HG02938 (cell line): ENCODE results near the gene VPS35L.
"Not testable (repeated sequence)": the region's sequence is repeated elsewhere in the genome, so short reads cannot be mapped to it uniquely, and the experiment has no call there.

Source experiments
- ATAC-seq: cut with Tn5 transposase; IDR thresholded peaks from one replicate; pipeline ENCODE4 v1.9.1; 2021; ENCODE audit warnings: mild to moderate bottlenecking, moderate library complexity; ENCODE audit not compliant: unreplicated experiment

The VPS35L gene

DNA sequence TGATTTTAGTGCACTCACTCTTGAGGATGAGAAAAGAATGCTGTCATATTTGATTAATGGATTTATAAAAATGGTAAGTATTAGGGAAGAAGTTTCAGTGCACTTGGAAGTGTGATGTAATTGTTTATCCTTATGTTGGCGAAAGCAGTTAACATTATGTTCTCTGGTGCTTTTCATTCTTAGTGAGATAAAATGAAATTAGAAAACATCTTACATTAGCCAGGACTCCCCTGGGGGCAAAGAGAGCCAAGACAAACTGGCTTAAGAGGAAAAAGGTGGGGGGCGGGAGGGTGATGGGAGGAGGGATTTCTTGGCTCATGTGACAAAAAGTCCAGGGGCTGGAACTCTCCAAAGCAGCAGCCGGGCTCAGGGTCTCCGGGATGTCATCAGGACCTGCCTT, 89.4 kb downstream of the VPS35L start:
- ATAC-seq = no peak

DNA sequence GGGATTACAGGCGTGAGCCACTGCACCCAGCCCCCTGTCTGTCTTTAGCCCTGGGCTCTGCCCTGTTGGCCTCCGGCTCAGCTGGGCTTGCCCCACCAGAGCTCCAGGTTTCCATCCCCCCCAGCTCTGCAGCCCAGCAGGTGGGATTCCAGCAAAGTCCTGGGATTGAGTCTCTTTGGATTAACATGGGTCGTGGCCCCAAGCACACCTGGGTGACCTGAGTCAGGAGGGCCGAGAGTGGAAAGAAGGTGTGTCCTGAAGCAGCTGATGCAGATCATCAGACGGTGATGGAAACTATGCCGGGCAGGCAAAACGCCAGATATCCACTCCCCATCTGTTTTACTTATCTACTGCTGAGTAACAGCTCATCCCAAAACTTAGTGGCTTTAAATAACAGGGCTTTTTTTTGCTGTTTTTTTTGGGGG, 90.1 kb downstream of the VPS35L start:
- no peak for ATAC-seq

DNA sequence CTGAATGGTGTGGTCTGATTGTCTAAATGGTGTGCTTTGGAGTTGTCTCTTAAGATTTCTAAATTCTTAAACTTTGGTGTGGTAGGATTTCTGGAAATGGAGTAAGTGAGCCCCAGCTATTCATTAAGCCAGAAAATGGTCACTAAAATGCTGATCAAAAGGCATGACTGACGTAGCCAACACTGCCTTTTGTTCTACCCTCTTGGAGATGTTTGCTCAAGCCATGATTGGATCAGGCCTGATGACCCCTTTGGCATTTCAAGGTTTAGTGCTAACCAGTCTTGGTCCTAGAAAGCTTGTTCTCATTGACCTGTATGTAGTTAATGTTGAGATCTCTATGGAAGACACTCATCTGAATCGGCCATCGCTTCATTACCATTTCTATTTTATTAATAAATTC, 94.5 kb downstream of the VPS35L start:
- no peak for ATAC-seq

DNA sequence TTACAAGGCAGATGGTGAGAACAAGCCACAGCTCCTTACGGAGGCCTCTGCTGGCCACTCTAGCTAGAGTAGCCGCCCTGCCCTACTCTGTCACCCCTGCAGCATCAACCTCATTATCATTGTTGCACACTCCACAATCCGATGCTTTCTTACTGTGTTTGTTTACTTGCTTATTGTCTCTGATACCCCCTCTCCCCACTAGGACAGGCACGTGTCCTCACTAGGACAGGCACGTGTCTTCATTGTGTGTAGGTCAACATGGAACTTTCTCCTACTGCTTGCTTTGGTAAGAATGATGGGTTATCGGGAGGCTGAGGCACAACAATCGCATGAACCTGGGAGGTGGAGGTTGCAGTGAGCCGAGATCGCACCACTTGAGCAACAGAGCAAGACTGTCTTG, 98.6 kb downstream of the VPS35L start:
- no peak for ATAC-seq

DNA sequence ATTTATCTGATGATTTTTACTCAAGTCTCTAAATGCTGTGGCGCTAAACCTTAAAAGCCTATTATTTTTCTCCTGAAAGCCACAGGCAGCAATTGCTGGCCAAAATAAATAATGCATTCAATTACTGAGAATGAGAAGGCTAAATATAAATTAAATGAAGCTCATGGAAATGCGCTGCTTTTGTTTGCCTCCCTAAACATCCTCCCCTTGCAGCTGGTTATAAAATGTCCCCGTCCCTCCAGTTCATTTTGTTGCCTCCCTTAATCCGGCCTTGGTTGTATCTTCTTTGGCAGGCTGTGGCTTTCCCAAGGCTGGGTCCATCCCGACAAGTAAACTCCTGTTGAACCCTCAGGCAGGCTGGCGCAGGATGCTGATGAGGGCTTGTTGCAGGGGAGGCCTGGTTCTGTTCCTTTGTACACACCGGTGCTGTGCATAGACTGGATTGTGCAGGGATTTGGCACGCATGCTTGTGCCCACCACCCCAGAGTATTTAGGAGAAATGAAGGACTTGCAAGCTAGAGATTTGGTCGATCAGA, 99.8 kb downstream of the VPS35L start:
- ATAC-seq = no peak

DNA sequence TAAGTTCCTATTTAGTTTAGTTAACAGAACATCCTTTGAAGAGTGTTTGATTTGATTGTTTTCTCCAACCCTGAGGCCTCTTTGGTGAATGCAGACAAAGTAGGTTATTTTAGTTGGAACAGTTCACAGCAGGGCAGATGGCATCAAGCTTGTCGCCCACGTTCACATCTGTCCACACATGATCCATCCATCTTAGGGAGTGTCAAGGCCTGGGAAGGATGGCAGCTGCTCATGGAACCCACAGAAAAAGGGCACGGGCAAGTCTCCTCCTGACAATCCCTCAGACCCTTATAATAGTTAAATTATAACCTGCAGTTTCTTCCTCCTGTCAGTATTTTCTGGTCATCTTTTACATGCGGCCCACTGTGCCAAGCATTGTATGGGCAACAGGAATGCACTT, 102.3 kb downstream of the VPS35L start:
- ATAC-seq = no peak

DNA sequence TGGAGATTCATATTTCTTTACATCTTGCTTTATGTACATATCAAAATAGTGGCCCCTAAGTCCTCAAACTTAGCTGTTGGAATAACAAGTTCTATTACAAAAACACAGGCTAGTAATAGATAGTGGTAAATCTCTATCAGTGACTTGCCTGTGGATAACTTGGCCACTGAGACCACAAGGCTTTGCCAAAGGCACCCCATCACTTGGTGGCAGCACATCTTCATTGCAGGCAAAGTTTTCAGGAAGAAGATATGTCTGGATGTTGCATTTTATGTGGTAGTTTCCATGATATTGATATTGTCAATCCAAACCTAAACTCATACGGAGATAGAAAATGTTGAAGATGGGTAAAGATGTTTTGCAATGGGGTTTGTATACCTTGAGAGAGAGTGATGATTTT, 104.1 kb downstream of the VPS35L start:
- ATAC-seq = no peak

DNA sequence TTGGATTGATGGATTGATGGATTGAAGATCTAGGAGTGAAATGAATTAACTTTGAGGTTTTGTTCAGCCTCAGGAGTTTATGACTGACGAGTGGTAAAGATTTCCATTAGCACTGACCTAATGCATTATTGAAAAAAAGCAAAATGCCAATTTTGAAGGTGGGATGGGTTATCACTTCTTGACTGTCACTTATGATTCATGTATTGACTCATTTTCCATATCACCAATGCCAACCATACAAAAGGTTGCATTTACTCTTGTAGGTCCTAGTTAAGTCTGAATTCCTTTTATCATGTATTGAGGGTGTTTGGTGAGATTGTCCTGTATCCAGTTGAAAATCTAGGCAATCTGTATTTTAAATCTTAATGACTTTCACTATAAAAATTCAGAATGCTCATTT, 104.9 kb downstream of the VPS35L start:
- no peak for ATAC-seq

DNA sequence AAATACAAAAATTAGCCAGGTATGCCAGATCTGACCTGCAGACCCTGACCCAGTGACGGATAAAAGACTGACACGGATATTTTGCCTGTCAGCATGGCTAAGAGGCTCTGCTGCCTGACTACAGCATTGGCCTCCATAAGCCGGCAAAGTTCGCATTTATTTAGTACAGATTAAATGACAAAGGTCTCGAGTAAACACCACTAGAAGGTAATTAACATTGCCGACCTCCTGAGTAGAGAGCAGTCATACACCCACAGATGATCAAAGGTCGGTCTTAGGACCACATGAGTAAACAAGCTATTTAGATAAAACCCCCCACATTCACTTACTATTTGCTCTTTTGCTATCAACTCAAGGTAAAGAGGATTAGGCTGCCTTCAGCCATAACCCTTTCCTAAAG, 106.8 kb downstream of the VPS35L start:
- no peak for ATAC-seq

DNA sequence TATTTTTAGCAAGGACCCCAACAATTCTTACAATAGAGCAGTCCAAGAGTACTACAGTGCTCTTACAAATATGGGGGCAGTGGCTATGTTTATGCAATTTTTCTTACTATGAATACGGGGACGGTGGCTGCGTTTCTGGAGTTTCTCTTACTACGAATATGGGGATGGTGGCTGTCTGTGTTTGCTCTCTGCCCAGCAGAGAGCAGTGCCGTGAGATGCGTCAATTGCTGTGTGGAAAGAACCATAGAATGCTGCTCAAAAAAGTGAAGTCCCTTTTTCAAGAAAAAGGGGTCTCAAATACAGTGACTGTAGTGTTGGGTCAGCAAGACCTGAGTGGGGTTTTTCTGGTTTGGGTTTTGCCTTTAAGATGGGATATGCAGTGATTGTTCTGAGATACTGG, 108.7 kb downstream of the VPS35L start:
- ATAC-seq = no peak

DNA sequence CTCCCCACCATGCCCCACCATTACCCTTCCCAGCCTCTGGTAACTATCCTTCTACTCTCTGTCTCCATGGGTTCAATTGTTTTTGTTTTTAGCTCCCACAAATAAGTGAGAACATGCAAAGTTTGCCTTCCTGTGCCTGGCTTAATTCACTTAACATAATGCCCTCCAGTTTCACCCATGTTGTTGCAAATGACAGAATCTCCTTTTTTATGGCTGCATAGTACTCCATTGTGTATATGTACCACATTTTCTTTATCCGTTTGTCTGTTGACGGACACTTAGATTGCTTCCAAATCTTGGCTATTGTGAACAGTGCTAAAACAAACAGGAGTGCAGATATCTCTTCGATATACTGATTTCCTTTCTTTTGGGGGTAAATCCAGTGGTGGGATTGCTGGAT, 109.8 kb downstream of the VPS35L start:
- not testable (repeated sequence) for ATAC-seq

DNA sequence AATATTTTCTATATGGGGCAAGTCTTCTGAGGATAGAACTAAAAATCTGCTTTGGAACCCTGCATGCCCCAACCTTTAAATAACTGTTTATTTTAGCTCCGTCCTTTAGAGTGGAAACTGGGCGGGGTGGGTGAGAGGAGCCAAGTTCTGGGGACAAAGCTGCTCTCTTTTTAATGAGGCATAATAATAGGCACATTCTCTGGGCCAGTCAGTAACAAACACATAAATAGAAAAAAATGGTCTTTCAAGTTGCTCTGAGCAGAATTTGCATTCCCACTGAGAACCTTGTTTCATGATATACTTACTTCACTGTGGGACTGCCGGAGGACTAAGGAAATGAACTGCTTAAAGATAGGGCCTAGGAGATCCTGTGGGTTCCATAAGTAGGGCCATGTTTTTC, 111.0 kb downstream of the VPS35L start:
- no peak for ATAC-seq

DNA sequence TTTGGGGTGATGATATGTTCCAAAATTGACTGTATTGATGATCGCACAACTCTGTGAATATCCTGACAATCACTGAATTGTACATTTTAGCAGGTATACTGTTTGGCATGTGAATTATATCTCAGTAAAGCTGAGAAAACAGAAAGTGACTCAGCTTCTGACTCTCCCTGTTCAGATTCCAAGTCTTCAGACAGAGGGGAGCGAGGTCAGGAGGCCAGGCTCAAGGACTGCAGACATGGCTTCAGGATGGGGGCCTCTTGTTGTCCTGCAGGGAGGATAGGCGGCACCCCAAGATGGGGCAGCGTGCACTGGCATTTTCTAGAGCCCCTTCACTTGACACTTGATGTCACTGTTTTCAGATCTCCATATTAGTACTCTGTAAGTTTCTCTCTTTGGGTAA, 116.9 kb downstream of the VPS35L start:
- ATAC-seq = no peak

DNA sequence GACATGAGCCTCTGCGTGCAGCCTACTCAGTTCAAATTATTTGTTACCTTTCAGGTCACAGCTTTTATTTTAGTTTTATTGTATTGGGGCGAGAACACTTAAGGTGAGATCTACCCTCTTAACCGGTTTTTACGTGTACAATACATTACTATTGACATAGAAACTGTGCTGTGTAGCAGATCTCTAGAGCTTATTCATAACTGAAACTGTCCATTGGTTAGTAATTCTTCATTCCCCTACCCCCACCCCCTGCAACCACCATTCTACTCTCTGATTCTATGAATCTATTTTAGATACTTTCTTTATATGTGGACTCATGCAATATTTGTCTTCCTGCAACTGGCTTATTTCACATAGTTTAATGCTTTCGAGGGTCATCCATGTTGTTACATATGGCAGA, 119.0 kb downstream of the VPS35L start:
- ATAC-seq = no peak

DNA sequence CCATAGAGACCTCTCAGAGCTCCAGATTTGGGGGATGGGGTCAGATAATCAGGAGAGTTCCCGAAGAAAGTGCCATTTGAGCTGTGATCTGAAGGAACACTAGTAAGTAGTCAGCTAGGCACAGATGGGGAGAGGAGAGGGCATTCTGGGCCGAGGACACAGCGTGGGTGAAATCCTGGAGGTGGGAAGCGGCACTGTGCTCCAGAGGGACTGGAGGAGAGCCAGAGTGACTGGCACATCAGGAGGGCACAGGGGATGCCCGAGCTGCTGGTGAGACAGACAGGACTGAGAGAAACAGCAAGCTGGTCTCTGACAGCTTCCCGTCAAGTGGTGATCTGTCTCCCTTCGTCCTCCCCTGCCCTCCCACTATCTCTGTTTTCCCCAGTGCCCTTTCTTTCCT, 121.9 kb downstream of the VPS35L start:
- no peak for ATAC-seq

DNA sequence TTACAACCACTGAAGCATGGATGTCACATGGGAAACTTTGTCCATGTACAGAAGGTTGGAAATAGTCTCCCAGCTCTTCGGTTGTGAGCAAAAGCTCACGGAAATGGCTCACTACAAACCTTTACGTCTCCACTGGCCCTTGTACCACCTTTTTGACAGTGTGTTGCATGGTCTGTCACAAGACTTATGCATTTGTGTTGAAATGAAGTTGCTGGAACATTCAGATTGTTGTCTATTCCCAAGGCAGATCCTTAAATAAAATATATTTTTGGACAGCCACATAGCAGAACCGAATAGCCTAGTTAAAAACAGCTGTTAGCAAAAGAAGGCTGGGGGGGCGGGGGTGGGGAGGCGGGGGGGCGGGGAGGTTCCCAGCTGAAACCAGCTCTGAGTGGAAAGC, 123.3 kb downstream of the VPS35L start:
- ATAC-seq = no peak

DNA sequence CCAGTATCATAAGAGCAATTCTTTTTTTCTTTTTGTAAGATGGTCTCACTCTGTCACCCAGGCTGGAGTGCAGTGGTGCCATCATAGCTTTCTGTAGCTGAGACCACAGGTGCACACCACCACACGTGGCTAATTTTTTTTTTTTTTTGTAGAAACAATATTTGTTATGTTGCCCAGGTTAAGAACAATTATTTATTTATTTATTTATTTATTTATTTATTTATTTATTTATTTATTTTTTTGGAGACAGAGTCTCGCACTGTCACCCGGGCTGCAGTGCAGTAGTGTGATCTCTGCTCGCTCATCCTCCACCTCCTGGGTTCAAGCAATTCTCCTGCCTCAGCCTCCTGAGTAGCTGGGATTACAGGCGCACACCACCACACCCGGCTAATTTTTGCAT, 123.8 kb downstream of the VPS35L start:
- ATAC-seq = not testable (repeated sequence)

DNA sequence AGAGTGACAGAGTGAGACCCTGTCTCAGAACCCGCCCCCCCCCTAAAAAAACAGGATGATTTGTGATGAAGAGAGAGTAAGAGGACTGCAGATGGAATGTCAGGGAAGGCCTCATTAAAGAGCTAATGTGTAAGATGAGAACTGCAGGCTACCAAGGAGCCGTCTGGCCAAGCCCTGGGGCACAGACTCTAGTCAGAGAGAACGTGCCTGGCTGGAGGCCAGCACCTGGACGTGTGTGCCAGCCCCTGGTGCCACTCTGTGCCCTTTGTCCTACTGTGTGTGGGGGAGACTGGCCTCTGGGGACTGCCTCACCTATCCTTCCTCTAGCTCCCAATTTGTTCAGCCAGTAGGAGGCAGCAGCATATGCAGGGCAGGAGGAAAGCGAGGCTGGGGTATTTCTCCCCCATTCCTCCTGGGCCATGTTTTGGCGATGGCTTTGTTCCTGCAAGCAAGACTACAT, 125.4 kb downstream of the VPS35L start:
- no peak for ATAC-seq

DNA sequence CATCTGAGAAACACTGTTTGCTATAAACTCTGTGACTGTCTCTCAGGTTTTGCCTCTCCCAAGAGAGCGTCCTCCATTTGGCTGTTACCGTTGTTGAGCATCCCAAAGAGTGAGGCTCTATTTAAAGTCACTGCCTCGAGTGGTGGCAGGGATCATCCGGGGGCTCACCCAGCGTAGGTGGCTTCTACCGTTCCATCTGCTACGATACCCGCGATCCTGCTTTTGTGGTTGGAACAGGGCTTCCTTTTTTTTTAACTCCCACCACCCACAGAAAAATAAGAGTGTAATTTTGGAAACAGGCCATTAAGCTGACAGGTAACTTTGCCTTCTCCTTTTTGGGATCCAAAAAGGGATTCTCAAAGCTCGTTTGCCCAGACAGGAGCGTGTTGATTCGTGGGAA, 126.1 kb downstream of the VPS35L start:
- no peak for ATAC-seq

DNA sequence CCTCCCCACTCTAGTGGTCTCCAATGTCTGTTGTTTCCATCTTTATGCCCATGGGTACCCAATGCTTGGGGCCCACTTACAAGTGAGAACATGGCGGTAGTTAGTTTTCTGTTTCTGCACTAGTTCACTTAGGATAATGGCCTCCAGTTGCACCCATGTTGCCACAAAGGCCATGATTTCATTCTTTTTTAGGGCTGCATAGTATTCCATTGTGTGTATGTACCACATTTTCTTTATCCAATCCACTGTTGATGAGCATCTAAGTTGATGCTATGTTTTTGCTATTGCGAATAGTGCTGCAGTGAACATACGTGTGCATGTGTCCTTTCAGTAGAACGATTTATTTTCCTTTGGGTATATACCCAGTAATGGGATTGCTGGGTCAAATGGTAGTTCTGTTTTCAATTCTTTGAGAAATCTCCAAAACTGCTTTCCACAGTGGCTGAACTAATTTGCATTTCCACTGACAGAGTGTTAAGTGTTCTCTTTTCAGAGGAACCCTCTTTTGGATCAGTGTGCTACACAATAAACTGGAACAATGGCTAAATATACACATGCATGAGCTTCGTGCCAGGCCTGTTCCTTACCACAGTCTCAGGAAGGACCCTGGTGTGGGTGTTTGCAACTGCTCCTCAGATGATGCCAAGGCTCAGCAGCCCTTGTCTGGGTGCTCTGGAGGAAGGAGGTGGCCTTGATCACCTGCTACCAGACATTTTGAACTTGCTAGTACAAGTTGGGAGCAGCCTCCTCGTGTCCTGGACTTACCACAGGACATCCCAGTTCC, 128.1 kb downstream of the VPS35L start:
- ATAC-seq = no peak

DNA sequence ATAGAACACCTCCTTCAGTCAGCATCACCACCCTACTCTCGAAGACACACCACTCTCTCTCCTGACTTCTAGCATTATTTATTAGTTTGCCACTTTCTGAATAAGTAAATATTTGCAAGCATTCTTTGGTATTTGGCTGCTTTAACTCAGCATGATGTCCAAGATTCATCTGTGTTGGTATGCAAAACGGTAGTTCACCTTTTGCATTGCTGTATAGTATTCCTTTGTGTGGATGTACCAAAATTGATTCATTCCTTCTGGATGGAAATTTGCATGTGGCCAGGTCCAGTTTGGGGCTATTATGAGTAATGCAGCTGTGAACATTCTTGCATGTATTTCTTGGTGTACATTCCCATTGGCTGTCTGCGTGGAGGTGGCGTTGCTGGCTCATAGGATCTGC, 129.7 kb downstream of the VPS35L start:
- no peak for ATAC-seq

DNA sequence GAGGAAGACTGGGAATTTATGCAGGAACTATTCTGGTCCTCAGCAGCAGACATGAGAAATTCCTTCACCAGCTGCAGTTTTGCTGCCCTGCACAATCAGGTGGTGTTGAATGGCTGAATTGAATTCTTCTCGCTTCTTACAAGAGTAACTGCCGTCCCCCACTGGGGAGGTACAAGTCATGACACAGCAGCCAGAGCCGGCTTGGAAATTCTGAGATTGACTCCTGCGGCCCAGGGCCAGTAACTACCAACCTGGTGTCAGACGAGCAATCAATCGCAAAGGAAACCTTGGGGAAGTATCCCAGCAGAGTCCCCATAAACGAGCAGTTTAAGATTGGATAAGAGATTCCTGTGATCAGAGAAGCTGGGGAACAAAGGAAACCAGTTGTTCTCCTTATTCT, 131.8 kb downstream of the VPS35L start:
- ATAC-seq = no peak
